GM21529 (cell line): ENCODE results near the gene MRPS23.

ENCODE experiments used
- ATAC-seq: cut with Tn5 transposase; IDR thresholded peaks from one replicate; pipeline ENCODE4 v1.9.1; 2021; ENCODE audit not compliant: unreplicated experiment

Gene MRPS23

DNA sequence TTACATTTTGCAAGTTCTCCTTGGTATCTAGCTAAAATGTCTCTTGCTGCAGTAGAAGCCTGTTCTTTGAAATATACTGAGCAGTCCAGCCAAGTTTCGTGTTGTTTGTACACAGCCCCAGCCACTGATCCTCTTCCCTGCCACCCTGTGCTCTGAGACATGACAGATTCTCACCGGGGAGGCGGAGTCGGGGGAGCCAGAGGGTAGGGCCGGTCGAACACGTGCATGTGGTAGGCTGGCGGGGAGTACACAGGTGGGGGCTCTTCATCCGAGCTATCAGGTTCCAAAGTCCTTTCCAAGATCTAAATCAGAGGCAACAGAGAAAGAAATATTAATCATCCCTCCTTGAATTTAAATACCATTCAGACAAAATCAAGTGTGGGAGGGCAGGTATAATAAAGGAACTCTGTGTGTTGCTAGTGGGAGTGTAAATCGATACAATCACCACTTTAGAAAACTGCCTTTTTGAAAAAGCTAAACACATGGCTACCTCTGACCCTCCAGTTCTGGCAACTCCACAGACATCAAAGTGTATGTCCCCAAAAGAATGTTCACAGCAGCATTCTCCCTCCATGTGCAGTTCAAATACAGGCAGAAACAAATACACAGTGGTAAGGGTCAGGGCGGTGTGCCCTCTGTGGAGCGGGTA is 29.7 kb upstream of the MRPS23 start:
- ATAC-seq = no peak

DNA sequence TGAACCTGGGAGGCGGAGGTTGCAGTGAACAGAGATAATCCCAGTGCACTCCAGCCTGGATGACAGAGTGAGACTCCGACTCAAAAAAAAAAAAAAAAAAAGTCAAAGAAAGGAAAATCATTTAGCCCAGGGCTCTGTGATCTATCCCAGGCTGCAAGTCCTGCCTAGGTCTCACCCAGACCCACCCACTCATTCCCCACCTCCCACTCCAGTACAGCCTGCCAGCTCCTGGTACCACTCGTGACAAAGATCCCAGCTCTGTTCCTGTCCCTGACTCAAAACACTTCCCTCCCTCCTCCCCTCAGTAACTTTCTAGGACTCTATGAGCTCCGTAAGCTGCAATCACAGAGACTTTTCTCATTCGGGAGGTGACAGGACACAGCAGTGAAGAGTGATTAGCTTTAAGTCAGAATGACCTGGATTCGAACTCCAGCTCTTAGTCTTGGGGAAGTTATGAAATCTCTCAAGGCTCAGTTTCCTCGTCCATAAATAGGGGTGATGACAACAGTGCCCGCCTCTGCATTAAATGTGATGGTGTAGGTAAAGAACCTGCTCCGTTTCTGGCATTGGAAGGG is 28.0 kb upstream of the MRPS23 start:
- no peak for ATAC-seq

DNA sequence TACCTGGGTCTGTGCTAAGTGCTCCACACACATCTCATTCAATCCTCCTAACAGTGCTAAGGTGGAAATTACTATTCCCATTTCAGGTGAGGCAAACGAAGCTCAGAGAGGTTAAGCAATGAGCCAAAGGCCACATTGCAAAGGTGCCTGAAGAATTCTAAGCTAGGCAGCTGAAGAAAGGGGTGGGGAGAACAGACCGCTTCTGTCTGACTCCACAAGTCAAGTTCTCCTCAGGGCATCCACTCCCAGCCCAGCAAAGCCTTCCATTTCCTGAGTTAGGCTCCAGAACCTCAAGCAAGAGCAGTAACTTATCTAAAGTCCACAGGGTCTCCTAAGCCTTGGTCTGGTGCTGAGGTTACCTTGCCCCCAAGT is 27.0 kb upstream of the MRPS23 start:
- ATAC-seq = no peak

DNA sequence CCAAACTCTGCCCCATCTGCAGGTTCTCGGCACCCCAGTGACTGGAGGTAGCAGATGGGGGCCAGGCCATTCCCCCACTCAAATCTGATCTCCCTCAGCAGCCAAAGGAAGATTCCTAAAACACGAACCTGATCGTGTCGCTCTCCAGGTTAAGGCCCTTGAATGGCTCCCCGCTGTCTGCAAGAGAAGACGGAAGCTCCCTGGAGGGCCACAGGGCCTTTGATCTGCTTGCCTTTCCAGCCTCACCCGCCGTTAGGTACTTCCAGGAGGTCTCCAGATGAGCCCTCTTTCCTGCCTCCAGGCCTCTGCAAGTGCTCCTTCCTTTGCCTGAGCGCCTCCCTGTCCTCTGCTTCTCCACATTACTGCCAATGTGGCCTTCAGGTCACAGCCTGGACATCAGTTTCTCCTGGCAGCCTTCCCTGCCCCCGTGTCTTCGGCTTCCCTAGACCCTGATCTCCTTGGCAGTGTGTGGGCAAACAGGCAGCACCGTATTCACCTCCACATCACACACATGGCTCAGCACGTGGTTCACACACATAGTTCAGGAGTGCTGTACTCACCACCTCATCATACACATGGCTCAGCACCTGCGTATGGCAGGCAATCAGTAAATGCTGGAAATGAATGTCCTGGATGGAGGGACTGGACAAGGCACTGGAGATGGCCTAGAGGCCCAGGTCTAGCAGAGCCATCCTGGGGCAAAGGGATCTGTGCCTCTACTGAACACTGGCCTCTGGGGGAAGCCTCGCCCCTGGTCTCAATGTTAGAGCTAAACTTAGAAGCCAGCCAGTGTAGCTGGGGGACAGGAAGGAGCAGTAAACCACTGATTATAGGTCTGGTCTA is 26.4 kb upstream of the MRPS23 start:
- no peak for ATAC-seq

DNA sequence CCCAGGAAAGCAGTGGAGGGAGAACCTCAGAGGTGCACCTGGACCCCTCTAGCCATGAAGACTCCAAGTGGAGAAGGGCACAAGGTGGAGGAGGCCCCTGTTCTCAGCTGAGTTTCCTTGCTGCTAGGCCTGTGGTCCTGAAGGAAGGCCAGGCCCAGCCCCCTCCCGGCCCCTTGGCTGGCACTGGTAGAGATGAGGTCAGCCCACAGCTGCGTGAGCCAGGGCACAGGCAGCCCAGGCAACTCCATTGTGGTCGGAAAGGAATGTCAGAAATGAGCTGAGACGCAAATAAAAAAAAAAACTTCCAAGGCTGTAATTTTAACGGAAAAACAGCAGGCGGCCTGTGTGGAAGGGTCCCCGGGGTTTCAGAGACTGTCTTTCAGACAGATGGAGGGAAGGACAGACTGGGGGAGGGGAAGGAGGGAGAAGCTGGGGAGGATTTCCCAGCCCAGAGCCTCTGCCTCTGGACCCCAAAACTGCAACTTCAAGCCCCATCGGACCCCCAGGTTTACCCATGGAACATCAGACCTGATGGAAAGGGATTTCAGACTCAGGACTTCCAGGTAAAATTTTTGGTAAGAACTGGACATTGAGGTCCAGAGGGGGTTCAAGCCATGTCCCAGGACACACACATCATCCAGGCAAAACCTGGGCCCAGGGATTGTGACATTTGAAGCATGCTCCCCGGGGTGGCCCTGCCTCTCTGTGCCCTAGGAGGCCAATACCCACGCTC is 25.6 kb upstream of the MRPS23 start:
- ATAC-seq = no peak

DNA sequence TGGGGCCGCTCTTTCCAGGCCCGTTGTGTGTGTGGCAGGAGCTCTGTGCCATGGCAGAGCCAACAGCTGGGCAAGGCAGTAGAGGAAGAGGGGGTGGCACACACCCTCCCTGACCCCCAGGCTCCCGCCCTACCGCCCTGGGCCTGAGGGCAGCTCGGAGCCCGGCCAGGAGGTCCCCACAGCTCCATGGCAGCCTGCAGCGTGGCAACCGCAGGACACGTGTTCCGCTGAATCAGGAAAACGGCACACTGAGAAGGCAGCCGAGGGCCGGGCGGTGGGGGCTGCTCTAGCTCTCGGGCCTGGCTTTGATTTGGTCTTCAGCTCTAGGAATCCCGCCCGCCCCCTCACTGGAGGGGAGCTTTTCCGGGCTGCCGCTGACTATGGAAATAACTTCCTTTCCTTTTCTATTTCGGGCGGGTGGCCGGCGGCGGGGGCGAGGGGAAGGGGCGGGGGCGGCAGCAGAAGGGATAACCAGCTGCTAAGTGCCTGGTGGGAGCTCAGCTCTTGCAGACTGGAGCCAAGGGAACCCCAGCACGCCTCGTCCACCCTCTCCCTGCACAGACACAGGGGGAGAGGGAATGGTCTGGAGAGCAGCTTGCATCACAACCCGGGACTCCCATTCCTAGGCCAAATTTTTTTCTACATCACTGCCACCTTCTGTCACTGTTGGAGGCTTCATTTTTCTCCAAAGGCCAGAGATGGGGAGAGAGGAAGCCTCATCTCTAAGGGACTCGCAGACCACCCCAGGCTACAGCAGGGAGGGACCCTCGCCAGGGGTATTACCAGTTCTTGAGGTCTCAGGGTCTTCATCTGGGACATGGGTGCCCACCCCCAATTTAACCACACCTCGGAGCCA is 24.8 kb upstream of the MRPS23 start:
- no peak for ATAC-seq

DNA sequence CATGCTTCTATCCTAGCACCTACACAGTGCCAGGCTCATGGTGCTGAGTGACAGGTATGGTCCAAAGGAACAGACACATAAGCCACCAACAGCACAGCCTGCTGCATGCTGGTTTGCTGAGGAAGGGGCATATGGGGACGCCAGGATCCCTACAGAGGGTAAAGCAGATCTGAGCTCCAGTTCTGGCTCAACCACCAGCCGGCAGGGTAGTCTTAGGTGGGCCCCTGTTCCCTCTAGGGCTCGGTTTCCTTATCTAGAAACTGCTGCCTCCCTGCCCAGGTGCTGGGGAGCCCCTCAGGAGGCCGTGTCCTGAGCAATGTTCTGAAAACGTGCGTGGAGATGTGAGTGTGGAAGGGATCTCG is 24.2 kb upstream of the MRPS23 start:
- no peak for ATAC-seq

DNA sequence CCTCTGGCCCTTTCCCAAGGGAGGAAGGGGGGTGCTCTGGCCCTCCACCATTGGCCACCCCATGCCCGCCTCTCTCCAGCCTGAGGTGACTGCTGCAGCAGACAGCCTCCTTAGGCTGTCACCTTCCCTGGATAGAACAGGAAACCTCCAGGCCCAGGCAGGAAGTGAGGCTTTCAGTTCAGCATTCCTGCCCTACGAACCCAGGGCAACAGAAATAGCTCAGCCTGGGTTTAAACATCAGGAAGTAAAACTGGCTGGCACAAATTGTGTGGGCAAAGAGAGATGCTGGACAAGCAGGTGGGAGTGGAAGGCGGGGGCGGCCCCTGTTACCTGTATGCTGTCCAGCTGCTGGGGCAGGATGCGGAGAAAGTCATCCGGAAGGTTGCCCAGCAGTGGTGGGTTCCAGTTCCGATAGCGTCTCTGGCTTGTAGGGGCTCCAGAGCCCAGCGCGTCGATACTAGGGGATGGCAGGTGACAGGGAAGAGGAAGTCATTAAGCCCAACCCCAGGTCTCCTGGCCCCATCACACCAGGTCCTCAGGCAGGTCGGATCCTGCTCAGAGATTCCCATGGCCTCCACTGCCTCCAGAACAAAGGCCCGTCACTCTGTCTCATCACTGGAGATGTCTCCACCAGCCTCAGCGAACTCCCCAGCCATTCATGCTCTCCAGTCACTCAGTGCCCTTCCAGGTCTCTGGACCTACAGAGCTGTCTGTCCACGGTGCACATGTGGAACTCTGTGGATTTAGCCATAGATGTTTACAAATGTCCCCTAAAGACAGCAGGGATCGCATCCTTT is 23.6 kb upstream of the MRPS23 start:
- ATAC-seq = no peak

DNA sequence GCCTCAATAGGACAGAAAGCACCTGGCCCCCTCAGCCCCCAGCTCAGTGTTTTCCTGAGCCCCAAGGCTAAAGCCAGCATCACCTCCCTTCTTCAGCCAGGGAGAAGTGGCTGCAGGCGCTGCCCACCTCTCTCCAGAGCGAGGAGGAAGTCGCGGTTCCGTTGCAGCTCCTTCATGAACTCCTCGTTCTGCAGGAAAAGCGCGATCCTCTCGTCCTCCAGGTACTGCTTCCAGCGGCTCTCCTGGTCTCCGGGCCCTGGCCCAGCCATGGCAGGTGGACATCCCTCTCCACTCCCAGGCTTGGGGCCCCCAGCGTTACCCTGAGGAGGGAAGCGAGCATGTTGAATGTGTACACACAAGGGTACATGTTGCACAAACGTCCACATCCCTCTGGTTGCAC is 22.7 kb upstream of the MRPS23 start:
- no peak for ATAC-seq

DNA sequence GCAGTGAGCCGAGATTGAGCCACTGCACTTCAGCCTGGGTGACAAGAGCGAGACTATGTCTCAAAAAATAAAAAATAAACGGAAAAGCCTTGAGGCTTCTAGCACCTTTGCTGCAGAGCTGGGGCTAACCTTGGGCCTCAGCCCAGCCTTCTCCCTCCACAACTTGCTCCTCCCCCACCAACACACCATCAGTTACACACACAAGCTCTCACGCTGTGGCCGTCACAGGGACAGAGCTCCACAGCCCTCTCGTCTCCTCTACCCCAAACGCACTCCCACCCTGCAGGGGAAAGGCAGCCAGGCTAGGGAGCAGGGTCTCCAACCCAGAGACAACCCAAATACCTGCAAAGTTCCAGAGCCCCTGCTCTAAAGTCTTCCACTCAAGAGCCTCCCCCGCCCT is 22.0 kb upstream of the MRPS23 start:
- ATAC-seq = no peak

DNA sequence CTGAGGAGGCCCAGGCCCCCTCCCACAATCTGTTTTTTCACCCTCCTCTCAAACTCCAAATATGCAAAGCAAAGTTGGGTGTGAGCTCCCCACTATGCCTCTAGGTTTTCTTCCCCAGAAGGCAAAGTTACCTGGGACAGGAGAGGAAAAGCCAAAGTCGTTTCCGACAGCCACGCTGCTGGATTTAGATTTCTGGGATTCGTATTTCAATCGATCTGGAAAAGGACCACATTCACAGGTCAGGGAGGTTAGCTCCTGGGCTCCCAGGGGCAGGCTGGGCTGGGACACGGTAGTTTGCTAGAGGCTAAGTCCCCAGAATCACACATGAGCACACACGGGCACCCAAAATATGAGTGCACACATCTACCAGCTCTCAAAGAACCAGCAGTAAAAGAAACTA is 21.3 kb upstream of the MRPS23 start:
- no peak for ATAC-seq

DNA sequence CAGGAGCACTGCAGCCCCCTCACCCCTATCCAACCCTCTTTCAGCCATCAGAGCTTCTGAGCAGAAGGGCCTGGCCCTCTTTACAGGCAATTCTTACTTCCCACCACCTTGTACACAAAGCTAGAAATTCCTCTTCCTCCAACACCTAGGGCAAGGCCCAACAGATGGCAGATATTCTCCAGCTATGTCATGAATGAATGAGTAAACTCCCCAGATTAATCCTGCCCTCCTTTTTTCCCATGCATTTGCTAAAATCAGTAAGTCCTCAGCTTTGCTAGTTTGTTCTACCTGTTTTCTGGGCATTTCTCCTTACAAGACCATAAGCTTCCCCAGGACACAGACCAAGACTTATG is 20.4 kb upstream of the MRPS23 start:
- ATAC-seq = no peak

DNA sequence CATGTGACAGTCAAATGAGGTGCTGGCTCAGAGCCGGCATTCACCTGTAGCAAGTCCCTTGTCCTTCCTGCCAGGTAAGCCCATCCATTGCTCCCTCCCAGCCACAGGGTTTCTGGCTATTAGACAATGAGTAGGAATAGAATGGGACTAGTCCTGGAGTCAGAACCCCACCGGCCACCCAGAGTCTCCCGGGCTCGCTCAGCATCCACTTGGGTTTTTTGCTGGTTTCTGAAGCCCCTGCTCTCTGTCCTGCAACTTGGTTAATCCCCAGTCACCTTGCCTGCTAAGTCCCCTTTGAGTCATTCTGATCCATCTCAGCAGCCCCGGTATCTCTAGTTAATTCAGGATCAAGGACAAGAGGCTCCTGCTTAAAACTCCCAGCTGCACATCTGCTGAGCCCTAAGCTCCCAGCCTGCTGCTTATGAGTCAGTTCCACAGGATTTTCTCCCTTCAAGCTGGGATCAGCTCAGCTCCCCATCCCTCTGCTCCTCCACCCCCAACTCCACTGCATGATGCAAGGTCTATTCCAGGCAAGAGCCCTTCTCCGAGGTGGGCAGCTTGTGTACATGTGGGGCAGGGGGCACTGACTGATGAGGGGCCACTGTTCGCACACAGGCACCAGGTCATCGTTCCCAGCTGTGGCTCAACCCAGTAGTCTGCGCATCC is 19.9 kb upstream of the MRPS23 start:
- ATAC-seq = no peak

DNA sequence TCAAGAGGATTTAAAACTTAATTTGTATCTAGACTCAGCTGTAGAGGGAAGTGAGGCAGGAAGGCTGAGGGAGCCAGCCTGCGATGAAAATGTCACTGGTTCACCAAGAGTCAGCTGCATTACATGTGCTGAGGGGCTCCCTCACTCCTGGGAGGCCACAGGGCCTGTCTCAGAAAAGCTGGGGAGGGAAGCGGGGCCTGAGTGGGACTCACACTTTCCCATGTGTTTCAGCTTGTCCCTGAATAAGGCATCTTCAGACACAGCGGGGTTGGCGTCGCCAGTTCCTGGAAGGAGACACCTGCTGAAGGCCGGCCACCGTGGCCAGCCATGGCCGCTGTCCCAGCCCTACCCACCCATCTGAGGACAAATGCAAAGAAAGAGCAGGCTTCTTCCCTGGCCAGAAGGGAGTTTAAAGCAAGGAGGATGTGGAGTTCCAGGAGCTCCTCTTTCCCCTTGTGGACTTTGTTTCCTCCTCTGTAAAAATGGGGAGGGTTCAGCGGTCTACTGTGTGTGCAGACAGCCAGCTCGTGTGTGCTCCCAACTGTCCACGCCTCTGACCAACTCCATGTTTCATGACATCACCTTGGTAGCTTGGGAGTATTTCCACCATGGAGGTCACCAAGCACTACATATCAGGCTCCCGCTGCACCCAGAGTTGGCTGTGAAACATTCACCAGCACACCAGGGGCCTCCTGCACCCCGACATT is 19.2 kb upstream of the MRPS23 start:
- no peak for ATAC-seq

DNA sequence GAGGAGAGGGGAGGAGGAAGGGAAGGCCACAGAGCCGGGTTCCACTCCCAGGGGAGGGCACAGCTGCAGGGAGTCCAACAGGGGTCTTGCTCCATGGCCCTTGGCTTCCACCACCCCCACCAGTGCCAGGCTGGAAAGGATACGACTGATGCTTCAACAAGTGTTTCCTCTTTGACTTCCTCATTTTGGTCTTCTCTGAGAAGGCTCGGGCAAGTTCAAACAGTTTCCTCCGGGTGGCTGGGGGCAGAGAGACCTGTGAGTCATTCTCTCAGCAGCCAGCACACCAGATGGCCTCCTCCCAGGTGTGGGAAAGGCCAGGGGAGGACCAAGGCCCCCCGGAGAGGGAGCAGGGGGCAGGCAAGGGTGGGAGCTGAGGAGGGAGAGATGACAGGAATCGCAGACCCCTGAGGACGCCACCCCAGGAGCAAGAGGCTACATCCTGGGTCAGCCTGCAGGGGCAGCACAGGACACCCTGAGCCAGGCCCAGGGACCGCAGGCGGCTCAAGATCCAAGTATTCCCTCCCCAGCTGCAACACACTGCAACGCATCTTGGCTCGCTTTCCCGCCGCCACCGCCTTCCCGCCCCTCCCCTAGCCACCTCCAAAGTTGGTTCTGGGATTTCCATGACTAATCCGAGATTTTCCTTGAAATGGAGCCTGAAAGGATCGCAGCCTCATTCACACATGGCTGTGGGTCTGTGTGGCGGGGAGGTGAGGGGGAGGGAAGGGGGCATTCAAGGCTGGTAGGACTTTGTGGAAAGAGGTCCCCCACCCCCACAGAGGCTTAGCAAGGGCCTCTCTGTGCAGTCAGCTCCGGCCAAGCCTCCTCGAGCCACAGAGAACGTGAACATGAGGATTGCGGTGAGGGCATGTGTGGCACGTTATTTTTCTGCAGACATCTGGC is 18.4 kb upstream of the MRPS23 start:
- ATAC-seq = peak; percentile 75

DNA sequence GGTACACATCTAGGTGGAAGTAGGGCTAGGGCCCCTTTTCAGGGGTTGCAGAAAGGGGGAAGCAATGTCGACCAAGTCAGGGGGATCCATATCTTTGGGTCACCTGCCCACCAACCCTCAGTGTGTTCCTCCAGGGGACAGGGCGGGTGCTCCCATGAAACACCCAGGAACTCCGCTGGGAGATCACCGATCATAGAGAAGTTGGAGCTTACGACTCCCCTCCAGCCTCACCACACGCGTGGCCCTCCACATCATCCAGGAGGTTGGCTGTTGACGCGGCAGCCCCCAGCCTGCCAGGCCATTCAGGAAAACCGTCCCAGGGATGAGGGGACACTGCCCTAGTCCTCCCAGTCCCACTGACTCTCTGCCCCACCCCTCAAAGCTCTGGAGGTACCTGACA is 17.3 kb upstream of the MRPS23 start:
- no peak for ATAC-seq

DNA sequence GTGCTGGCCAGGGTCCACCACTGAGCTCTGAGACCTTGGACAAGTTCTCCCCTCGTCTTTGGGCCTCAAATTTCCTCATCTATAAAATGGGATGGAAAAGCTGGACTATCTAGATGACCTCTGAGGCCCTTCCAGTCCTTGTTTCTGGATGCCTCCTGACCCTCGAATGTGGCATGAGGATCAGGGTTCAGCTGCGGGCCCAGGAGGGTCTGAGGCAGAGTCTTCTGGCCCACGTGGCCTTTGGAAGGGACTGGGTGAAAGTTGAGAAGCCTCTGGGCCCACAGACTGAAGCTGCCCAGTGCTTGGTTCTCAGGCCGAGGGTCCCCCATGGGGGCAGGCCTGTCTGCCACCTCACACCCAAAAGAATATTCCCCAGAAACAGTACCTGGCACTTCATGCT is 16.9 kb upstream of the MRPS23 start:
- ATAC-seq = no peak

DNA sequence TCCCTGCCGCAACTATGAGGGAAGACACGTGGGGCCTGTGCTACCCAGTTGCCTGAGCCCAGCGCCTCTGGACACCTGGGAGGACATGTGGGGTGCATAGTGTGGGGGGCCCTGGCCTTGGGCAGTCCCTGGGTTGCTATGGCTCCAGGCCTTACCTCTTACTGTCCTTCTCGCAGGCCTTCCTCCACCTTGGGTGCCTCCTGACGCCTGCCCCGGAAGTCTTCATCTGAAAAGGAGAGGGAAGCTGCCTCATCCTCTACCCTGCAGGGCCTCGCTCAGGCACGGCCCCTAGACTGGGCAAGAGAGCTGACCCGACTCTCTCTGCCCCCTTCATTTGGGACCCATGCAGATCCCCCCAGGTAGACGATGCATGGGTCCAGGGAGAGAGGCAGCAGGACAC is 16.5 kb upstream of the MRPS23 start:
- no peak for ATAC-seq
